GM12878 (cell line): ENCODE measurements around the gene EPHB1. TPM values are rescaled to one million over a fixed set of nuclear protein-coding genes. Genes with fewer than 3 reads are reported as not detected.

ENCODE experiments used
- ATAC-seq: fragments of 200-7000 bp; cut with Tn5 transposase; 3 replicates; pipeline ENCODE4 v1.9.1; 2020; ENCODE audit warnings: mild to moderate bottlenecking, moderate library complexity
- BruUV-seq: library from RNA; stranded (reverse); fragments of 400-500 nt; replicated peaks from 2 replicates; lab custom pipeline; 2021; lab: Mats Ljungman, UMichigan
- CTCF ChIA-PET: fragments of 300-600 bp; sonication (Branson Sonifier 250); formaldehyde crosslinking; extraction: SDS; loops from one replicate; lab custom pipeline; 2021; ENCODE audit warnings: inconsistent platforms; lab: Yijun Ruan, JAX
- POLR2A ChIA-PET: fragments of 350-600 bp; formaldehyde crosslinking; extraction: SDS; loops from one replicate; lab custom pipeline; 2021; ENCODE audit warnings: inconsistent platforms; lab: Charles Lee
- RAD21 ChIA-PET: fragments of 300-600 bp; sonication (Branson Sonifier 250); formaldehyde crosslinking; loops from one replicate; lab custom pipeline; 2023; ENCODE audit warnings: antibody characterized with exemption; ENCODE audit not compliant: unreplicated experiment; lab: Charles Lee
- SMC1A ChIA-PET: fragments of 300-600 bp; sonication (Branson Sonifier 250); formaldehyde crosslinking; loops from one replicate; lab custom pipeline; 2023; ENCODE audit not compliant: unreplicated experiment, uncharacterized antibody; lab: Charles Lee
- DNase-seq: peaks from one replicate; pipeline ENCODE4 v3.0.0-alpha.2; 2011; ENCODE audit warnings: low read depth, low spot score
- FAIRE-seq: peaks from 3 replicates; lab custom pipeline; 2011; peaks lifted over from hg19 to GRCh38; lab: Jason Lieb, UNC
- H2AFZ ChIP-seq: 2 replicates; pipeline ENCODE4 v1.6.0; 2011; ENCODE audit warnings: low read depth, low read length, control low read depth; ENCODE audit not compliant: control insufficient read depth
- H3K27ac ChIP-seq: 2 replicates; pipeline ENCODE4 v1.5.1; 2011; ENCODE audit warnings: control low read depth; ENCODE audit not compliant: control insufficient read depth, insufficient read depth
- H3K27me3 ChIP-seq, 2 experiments: replicated peaks in 1 of 2; 2 replicates each; pipeline versions ENCODE4 v1.6.0 to v1.6.1; 2011; ENCODE audit warnings: low read length in 1 of 2; ENCODE audit not compliant: control insufficient read depth in 2 of 2, insufficient read depth in 2 of 2
- H3K36me3 ChIP-seq, 2 experiments: 2 replicates each; pipeline ENCODE4 v1.5.1; 2011; ENCODE audit warnings: low read length in 1 of 2; ENCODE audit not compliant: control insufficient read depth in 2 of 2, insufficient read depth in 2 of 2
- H3K4me1 ChIP-seq: 2 replicates; pipeline ENCODE4 v1.6.1; 2011; ENCODE audit warnings: mild to moderate bottlenecking, low read length, moderate library complexity, mixed read lengths; ENCODE audit not compliant: control insufficient read depth, insufficient read depth
- H3K4me2 ChIP-seq: 2 replicates; pipeline ENCODE4 v1.6.0; 2011; ENCODE audit warnings: control low read depth; ENCODE audit not compliant: control insufficient read depth, insufficient read depth
- H3K4me3 ChIP-seq: fragments of 200-600 bp; sonication (generic); 2 replicates; pipeline ENCODE4 v1.5.1; 2016
- H3K79me2 ChIP-seq: 2 replicates; pipeline ENCODE4 v1.6.0; 2011; ENCODE audit warnings: low read length; ENCODE audit not compliant: control insufficient read depth, insufficient read depth
- H3K9ac ChIP-seq: 2 replicates; pipeline ENCODE4 v1.8.0; 2011; ENCODE audit warnings: low read length, control low read depth, mixed read lengths; ENCODE audit not compliant: control insufficient read depth, insufficient read depth
- H3K9me3 ChIP-seq: replicated peaks from 3 replicates; pipeline ENCODE4 v1.5.1; 2011; ENCODE audit warnings: mild to moderate bottlenecking, low read length; ENCODE audit not compliant: control insufficient read depth, insufficient read depth
- H4K20me1 ChIP-seq: 2 replicates; pipeline ENCODE4 v1.6.0; 2011; ENCODE audit not compliant: control insufficient read depth, insufficient read depth
- CEBPB ChIP-seq, 2 experiments: fragments of 150-350 bp in 1 of 2; IDR thresholded peaks; 2 replicates each; pipeline ENCODE4 v1.6.1; 2012 to 2014; ENCODE audit warnings: low read depth in 2 of 2, low read length in 2 of 2, borderline replicate concordance in 1 of 2, inconsistent platforms in 1 of 2
- CREM ChIP-seq: IDR thresholded peaks from 2 replicates; pipeline ENCODE4 v1.6.1; 2014; ENCODE audit warnings: antibody characterized with exemption, low read depth
- EGR1 ChIP-seq, 2 experiments: IDR thresholded peaks; 1 replicate in 1 of 2; 2 replicates in 1 of 2; pipeline ENCODE4 v1.6.1; 2011 to 2012; ENCODE audit warnings: low read depth in 2 of 2, low read length in 2 of 2, borderline replicate concordance in 1 of 2, mild to moderate bottlenecking in 1 of 2, moderate library complexity in 1 of 2
- HDAC2 ChIP-seq: fragments of 200-600 bp; sonication (generic); IDR thresholded peaks from 2 replicates; pipeline ENCODE4 v1.6.1; 2017
- SMARCA5 ChIP-seq: fragments of 450-650 bp; IDR thresholded peaks from 2 replicates; pipeline ENCODE4 v1.6.1; 2017; ENCODE audit warnings: mild to moderate bottlenecking
- TCF7 ChIP-seq: IDR thresholded peaks from 2 replicates; pipeline ENCODE4 v1.6.1; 2014; ENCODE audit warnings: antibody characterized with exemption, borderline replicate concordance
- WGBS: methylation state at CpG from one replicate; pipeline ENCODE4 v1.1.6; 2016; ENCODE audit warnings: low lambda C conversion rate; ENCODE audit not compliant: insufficient replicate concordance, insufficient coverage; ENCODE audit errors: missing lambda C conversion rate; 5-methylcytosine and 5-hydroxymethylcytosine counted together
- in situ Hi-C: fragments of 300-500 bp; cut with MboI; formaldehyde crosslinking; loops from 9 replicates; pipeline ENCODE4 v1.14.3; 2018; ENCODE audit warnings: mixed read lengths
- intact Hi-C: fragments of 100-400 bp; cut with micrococcal nuclease; formaldehyde crosslinking; loops from one replicate; pipeline ENCODE4 v1.14.2; 2022; ENCODE audit not compliant: unreplicated experiment
- polyA plus RNA-seq, 11 experiments: library from polyadenylated mRNA; depleted of rRNA in 4 of 11; unstranded in 6 of 11; stranded (reverse) in 5 of 11; fragments of >200 nt; fragmentation: Nextera tagmentation in 4 of 11; fragmentation: Illumina TruSeq in 1 of 11; extraction: Ambion mirVana in 4 of 11; extraction: Trizol in 1 of 11; gene quantifications; 1 replicate in 1 of 11; 2 replicates in 10 of 11; pipeline versions ENCODE4 v1.2.1 to v1.2.3, GENCODE V29; 2011 to 2016; ENCODE audit warnings: inconsistent platforms in 2 of 11, missing spikeins in 2 of 11, low read depth in 1 of 11
- total RNA-seq, 4 experiments: library from RNA; depleted of rRNA in 3 of 4; stranded (reverse); fragments of >200 nt in 3 of 4; fragmentation: Illumina TruSeq in 1 of 4; extraction: Trizol in 1 of 4; gene quantifications; 2 replicates each; pipeline versions ENCODE4 v1.2.1 to v1.2.3, GENCODE V29; 2013 to 2021
- TF ChIP-seq, protein P1 (sequence below): fragments of 150-350 bp; IDR thresholded peaks from 2 replicates; pipeline ENCODE4 v1.6.1; 2016; ENCODE audit warnings: low read depth, low read length

EPHB1 gene
- total and polyA plus RNA-seq, 10 of the 15 experiments (the other 5 are each of a cell fraction or from before 2014, with no cell fraction given) = 0.33 to 23.8 (median 1.2) TPM

DNA sequence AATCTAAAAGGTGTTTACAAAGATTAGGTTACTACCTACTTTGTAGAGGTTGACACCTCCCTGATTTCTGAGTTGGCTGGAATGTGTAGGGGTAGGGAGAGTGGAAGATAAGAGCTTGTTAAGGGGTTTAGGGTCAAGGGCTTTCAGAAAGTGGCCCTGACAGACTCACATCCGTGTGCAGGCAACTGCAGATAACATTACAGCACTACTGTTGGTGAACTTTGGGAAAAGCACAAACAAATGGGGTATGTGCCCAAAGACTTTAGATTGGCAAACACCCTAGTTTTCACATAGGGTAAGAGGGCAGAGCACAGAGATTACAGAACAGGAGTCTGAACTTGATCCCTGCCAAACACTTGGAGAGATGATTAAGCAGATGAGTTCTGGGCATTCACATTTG lies 375.7 kb downstream of the EPHB1 start:
- Histone ChIP-seq H3K36me3 (peaks cover 0 to 11% of the 10 kb centered on the region in 2 experiments; a peak in 2 of 4 replicates), H3K9ac (no peak overlapping the region), H3K79me2 (no peaks in the 10 kb centered on the region), H3K4me2 (no peak overlapping the region), H3K4me3 (no peak overlapping the region), H3K9me3 (no peaks in the 10 kb centered on the region), H3K27ac (no peak overlapping the region), H4K20me1 (no peaks in the 10 kb centered on the region), H3K27me3 (no peaks in the 10 kb centered on the region), H2AFZ (no peak overlapping the region), H3K4me1 (no peaks in the 10 kb centered on the region)
- BruUV-seq = no TSS peak
- intact Hi-C loops = no loop called here
- 0% methylated on average over 1 of the region's 1 CpG for WGBS
- ChIA-PET CTCF (interaction anchor here (1.1 kb wide), 1 partner anchor 13 kb away, joined by 3 read pairs; no protein-coding TSS in a partner anchor), RAD21 (no interaction called here), POLR2A (no interaction called here), SMC1A (interaction anchor here (0.9 to 1.6 kb wide), 4 partner anchors 15 to 376 kb away, joined by 3 to 5 read pairs (median 4); partner anchors contain the start of gene EPHB1)
- in situ Hi-C loops = no loop called here
- DNase-seq = no peak
- no peak for TF ChIP-seq TCF7
- no peak for TF ChIP-seq SMARCA5
- TF ChIP-seq CREM = no peak
- no peak for TF ChIP-seq CEBPB (IDR thresholded peaks at IDR 0.05; ENCODE audit: borderline replicate concordance in 1 of 2, low read depth in 2 of 2, low read length in 2 of 2)
- no peak for TF ChIP-seq EGR1 (IDR thresholded peaks at IDR 0.05; ENCODE audit: borderline replicate concordance in 1 of 2, low read depth in 2 of 2, low read length in 2 of 2)
- no peak for TF ChIP-seq HDAC2
- TF ChIP-seq, protein P1, sequence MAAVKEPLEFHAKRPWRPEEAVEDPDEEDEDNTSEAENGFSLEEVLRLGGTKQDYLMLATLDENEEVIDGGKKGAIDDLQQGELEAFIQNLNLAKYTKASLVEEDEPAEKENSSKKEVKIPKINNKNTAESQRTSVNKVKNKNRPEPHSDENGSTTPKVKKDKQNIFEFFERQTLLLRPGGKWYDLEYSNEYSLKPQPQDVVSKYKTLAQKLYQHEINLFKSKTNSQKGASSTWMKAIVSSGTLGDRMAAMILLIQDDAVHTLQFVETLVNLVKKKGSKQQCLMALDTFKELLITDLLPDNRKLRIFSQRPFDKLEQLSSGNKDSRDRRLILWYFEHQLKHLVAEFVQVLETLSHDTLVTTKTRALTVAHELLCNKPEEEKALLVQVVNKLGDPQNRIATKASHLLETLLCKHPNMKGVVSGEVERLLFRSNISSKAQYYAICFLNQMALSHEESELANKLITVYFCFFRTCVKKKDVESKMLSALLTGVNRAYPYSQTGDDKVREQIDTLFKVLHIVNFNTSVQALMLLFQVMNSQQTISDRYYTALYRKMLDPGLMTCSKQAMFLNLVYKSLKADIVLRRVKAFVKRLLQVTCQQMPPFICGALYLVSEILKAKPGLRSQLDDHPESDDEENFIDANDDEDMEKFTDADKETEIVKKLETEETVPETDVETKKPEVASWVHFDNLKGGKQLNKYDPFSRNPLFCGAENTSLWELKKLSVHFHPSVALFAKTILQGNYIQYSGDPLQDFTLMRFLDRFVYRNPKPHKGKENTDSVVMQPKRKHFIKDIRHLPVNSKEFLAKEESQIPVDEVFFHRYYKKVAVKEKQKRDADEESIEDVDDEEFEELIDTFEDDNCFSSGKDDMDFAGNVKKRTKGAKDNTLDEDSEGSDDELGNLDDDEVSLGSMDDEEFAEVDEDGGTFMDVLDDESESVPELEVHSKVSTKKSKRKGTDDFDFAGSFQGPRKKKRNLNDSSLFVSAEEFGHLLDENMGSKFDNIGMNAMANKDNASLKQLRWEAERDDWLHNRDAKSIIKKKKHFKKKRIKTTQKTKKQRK = no peak
- ATAC-seq = no peak
- FAIRE-seq = no peak
